MG63 (cell line): ENCODE measurements around the gene NDUFV1. TPM values are rescaled to one million over a fixed set of nuclear protein-coding genes. Genes with fewer than 3 reads are reported as not detected.
"Not testable (repeated sequence)": the region's sequence is repeated elsewhere in the genome, so short reads cannot be mapped to it uniquely, and the experiment has no call there.

Source experiments
- DNase-seq: peaks from one replicate; pipeline ENCODE4 v3.0.0-alpha.2; 2020
- H3K27me3 ChIP-seq: fragments of 250-450 bp; sonication (Bioruptor Pico); 2 replicates; pipeline ENCODE4 v1.5.1; 2020; ENCODE audit warnings: mild to moderate bottlenecking, moderate library complexity
- H3K36me3 ChIP-seq: fragments of 250-450 bp; sonication (Bioruptor Pico); 2 replicates; pipeline ENCODE4 v1.5.1; 2020; ENCODE audit warnings: mild to moderate bottlenecking, moderate library complexity
- H3K4me3 ChIP-seq: fragments of 250-450 bp; sonication (Bioruptor Pico); 2 replicates; pipeline ENCODE4 v1.5.1; 2020; ENCODE audit warnings: mild to moderate bottlenecking, moderate library complexity
- H3K9me3 ChIP-seq: fragments of 250-450 bp; sonication (Bioruptor Pico); 2 replicates; pipeline ENCODE4 v1.5.1; 2020; ENCODE audit warnings: mild to moderate bottlenecking, moderate library complexity
- total RNA-seq: library from RNA; depleted of rRNA; stranded (reverse); fragments of >200 nt; shearing (Covaris generic); gene quantifications from 2 replicates; pipeline ENCODE4 v1.2.3, GENCODE V29; 2014; ENCODE audit warnings: low replicate concordance; rRNA removed

Gene NDUFV1
- total RNA-seq, 1 experiment from 2014 or later: 274 TPM

DNA sequence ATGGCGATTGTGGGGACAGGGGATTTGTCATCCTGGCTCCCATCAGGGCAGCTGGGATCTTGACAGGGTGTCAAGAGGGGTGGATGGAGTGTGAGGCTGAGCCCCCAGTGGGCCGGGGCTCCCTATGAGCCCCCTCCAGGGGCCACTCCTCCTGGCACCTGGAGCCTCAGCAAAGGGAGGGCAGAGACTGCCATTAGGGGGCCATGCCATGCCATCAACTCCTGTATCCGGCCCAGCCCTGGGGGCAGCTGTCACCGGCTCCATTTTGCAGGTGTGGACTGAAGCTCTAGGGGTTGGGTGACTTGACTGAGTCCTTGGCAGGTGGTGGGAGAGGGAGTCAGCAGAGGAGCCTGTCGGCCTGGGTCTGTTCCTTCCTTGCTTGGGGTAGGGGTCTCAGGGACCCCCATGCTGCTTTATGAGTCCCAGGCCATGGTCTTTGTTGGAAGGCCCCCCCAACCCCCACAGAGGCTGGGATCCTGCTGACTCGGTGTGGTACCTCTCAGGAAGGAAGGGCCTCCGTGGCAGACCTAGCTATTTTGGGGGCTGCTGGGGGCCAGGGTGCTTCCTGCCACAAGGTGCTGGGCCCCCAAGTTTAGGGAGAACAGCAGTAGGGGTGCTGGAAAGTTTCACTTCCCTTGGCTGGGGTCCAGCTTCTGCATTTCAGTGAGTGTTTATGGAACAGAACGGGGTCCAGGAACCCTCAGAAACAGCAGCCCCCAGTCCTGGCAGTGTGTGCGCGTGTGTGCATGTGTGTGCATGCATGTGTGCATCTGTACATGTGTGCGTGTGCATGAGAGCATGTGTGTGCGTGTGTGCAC lies 42.3 kb downstream of the NDUFV1 start:
- Histone ChIP-seq H3K9me3 (no peaks in the 10 kb centered on the region), H3K27me3 (no peaks in the 10 kb centered on the region), H3K36me3 (no peaks in the 10 kb centered on the region), H3K4me3 (no peak overlapping the region)
- no peak for DNase-seq

DNA sequence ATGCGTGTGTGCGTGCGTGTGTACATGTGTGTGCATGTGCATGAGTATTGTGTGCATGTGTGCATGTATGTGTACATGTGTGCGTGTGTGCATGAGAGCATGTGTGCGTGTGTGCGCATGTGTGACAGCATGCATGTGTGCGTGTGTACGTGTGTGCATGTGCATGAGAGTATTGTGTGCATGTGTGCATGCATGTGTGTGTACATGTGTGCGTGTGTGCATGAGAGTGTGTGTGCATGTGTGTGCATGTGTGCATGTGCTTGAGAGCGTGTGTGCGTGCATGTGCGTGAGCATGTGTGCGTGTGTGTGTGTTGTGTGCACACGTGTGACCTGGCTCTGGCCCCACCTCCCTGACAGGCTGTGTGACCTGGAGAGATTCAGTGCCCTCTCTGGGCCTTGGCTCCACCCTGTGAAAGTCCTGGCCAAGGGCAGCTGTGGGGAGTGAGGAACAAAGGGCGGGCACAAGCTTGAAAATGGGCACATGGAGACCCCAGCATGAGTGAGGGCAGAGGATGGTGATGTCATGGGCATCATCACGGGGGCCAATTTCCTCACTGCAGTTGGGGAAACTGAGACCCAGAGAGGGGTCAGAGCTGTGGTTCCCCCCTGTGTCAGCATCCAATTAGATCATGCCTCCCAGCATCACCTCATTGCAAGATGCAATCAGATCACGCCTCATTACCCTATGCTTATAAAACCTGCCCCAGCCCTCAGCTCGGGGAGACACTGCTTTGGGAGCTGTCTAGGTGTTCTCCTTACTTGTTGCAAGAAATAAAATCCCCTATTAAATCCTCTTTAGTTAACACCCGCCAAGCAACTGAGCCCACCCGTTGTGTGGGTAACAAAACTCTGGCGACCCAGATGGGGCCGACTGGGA lies 43.1 kb downstream of the NDUFV1 start:
- no peaks in the 10 kb centered on the region for H3K36me3 ChIP-seq
- no peak for DNase-seq
- H3K27me3 ChIP-seq: no peaks in the 10 kb centered on the region
- peak overlapping the region; percentile 52 for H3K4me3 ChIP-seq
- no peaks in the 10 kb centered on the region for H3K9me3 ChIP-seq

DNA sequence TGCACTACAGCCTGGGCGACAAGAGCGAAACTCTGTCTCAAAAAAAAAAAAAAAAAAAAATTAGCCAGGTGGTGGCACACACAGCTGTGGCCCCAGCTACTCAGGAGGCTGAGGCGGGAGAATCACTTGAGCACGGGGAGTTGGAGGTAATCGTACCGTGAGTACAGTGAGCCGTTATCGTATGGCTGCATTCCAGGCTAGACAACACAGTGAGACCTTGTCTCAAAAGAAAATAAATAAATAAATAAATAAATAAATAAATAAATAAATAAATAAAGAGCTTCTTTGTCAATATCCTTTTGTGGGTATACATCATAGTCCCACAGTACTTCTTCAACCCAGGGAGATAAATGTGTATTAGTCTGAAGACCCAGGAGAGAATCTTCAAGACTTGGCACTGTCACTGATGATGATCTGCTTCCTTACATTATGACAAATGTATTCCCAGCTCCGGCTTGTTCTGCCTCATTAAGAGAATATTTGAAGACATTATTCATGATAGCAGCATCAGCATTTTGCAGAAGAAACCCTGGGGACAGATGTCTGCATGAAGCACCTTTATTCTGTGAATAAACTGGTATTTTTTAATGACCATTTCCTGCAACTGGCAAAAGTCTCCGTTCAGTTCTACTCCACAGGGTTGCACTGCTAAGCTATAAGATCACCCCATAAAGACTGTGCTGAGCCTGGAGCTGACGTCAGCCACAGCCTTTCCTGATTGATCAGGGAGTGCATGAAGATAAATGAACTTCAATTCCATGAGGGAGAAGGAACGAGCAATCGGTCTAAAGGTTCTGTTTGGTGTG lies 45.4 kb downstream of the NDUFV1 start:
- no peaks in the 10 kb centered on the region for H3K27me3 ChIP-seq
- no peaks in the 10 kb centered on the region for H3K36me3 ChIP-seq
- H3K9me3 ChIP-seq: 0 out of 2 replicates have a peak, but pooled peaks cover 2% of the 10 kb centered on the region
- DNase-seq: no peak
- no peak overlapping the region for H3K4me3 ChIP-seq

DNA sequence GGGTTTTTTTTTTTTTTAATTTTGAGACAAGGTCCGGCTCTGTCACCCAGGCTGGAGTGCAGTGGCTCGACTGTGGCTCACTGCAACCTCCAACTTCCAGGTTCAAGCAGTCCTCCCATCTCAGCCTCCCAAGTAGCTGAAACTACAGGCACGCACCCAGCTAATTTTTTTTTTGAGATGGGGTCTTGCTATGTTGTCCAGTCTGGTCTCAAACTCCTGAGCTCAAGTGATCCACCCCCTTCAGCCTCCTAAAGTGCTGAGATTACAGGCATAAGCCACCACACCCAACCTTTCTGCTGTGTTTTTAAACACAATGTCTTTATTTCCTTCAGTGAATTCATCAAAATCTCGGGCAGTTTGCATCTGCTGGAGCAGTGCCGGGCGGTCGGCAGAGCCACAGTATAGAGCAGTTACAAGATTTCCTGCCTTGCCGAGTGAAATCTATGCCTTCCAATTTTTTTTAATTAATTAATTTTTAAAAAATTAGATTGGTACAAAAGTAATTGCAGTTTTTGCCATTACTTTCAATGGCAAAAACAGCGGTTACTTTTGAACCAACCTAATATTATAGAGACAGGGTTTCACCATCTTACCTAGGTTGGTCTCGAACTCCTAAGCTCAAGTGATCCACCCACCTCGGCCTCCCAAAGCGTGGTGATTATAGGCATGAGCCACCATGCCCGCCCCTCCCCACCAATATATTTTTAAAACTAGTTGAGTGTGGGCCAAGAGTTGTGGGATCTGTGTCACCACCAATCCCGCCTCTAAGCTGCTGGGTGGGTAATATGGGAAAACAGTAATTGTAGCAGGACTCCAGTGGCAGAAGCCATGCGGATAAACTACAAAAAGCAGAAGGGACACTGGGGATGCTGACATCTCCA lies 46.5 kb downstream of the NDUFV1 start:
- H3K27me3 ChIP-seq: no peaks in the 10 kb centered on the region
- H3K9me3 ChIP-seq: 0 out of 2 replicates have a peak, but pooled peaks cover 2% of the 10 kb centered on the region
- DNase-seq: no peak
- no peak overlapping the region for H3K4me3 ChIP-seq
- H3K36me3 ChIP-seq: no peaks in the 10 kb centered on the region

DNA sequence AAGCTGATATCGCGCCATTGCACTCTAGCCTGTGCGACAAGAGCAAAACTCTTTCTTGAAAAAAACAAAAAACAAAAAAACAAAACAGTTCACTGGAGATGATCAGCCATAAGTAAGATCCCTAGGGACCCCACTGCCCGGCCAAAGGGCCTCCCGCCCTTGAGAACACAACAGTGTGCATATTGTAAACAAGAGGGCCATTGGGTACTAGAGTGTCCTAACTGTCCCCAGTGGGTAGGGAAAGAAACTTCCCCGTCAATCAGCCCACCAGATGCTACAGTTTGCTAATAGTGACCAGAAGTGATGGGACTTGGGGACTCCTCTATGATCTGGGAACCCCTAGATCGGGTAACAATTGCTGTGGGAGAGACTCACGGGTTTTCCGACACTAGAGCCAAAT lies 47.5 kb downstream of the NDUFV1 start:
- no peaks in the 10 kb centered on the region for H3K27me3 ChIP-seq
- no peak for DNase-seq

DNA sequence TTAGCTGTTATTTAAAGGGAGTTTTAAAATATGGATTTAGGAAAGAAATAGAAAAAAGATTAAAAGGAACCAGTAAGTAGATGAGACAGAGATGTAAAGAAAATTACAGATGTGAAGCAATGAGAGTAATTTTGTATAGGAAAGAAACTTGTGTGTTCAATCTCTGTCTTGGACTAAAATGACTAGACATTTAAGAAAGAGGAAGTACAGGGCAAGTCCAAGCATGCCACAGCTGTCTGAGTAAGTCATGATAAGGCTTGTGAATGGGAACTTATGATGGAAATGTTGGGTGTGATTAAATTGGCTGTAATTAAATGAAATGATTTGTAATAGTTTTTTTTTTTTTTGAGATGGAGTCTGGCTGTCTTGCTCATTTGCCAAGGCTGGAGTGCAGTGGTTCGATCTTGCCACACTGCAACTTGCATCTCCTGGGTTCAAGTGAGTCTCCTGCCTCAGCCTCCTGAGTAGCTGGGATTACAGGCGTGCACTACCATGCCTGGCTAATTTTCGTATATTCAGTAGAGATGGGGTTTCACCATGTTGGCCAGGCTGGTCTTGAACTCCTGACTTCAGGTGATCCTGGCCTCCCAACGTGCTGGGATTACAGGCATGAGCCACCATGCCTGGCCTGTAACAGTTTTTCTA lies 49.7 kb downstream of the NDUFV1 start:
- H3K9me3 ChIP-seq: 0 out of 2 replicates have a peak, but pooled peaks cover 2% of the 10 kb centered on the region
- no peaks in the 10 kb centered on the region for H3K27me3 ChIP-seq
- H3K36me3 ChIP-seq: no peaks in the 10 kb centered on the region
- no peak for DNase-seq
- H3K4me3 ChIP-seq: no peak overlapping the region

More for the DNA sequence above, 47.5 kb downstream of the NDUFV1 start:
- H3K4me3 ChIP-seq: no peak overlapping the region
- no peaks in the 10 kb centered on the region for H3K36me3 ChIP-seq
- 0 out of 2 replicates have a peak, but pooled peaks cover 2% of the 10 kb centered on the region for H3K9me3 ChIP-seq

DNA sequence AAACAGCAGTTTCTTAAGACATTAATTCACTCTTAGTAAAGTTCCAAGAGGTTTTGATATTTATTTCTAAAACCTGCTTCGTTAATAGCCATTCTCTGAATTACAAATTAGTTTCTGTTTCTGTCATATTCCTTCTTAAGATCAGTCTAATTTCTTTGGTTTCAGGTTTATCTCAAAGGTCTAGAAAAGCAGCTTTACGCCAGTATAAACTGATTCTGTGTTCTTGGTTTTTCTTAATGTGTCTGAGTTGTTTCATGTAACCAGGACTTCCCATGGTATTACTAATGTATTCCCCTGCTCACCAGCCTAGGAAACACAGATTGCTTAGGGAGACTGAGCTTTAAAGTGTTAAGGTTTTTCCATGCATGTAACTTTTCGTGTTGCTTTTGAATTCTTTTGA lies 50.6 kb downstream of the NDUFV1 start:
- H3K36me3 ChIP-seq: no peaks in the 10 kb centered on the region
- H3K4me3 ChIP-seq: no peak overlapping the region
- no peaks in the 10 kb centered on the region for H3K27me3 ChIP-seq
- 0 out of 2 replicates have a peak, but pooled peaks cover 2% of the 10 kb centered on the region for H3K9me3 ChIP-seq
- DNase-seq: no peak

DNA sequence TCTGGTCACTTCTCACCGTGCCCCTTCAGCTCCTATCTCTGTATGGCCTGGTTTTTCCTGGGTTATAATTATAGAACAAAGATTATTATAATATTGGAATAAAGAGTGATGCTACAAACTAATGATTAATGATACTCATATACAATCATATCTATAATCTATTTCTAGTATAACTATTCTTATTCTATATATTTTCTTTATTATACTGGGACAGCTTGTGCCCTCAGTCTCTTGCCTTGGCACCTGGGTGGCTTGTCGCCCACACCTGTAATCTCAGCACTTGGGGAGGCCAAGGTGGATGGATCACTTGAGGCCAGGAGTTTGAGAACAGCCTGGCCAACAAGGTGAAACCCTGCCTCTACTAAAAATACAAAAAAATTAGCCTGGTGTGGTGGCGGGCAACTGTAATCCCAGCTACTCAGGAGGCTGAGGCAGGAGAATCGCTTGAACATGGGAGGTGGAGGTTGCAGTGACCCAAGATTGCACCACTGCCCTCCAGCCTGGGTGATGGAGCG lies 53.0 kb downstream of the NDUFV1 start:
- H3K4me3 ChIP-seq, H3K36me3 ChIP-seq, DNase-seq, H3K27me3 ChIP-seq, H3K9me3 ChIP-seq: not testable (repeated sequence)

DNA sequence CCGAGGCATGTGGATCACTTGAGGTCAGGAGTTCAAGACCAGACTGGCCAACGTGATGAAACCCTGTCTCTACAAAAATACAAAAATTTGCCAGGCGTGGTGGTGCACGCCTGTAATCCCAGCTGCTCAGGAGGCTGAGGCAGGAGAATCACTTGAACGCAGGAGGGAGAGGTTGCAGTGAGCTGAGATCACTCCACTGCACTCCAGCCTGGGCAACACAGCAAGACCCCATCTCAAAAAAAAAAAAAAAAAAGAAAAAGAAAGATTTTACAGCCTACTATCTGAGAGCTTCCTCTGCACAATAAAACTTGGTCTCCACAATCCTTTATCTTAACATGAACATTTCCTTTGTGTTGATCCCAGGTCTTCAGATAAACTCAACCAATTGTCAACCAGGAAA lies 54.0 kb downstream of the NDUFV1 start:
- H3K27me3 ChIP-seq, DNase-seq, H3K4me3 ChIP-seq, H3K36me3 ChIP-seq, H3K9me3 ChIP-seq: not testable (repeated sequence)

Other genes starting within 250 kb of the NDUFV1 start
- gene CLCF1, start 233.3 kb upstream of the NDUFV1 start, total RNA-seq: 6.4 and 7.7 TPM in 2 replicates
- gene RAD9A, start 214.9 kb upstream of the NDUFV1 start, total RNA-seq: 1.7 and 17.6 TPM in 2 replicates
- 244 and 262 TPM in 2 replicates for gene PPP1CA, start 205.1 kb upstream of the NDUFV1 start, total RNA-seq
- not detected in 2 replicates for gene TBC1D10C, start 202.9 kb upstream of the NDUFV1 start, total RNA-seq
- not detected in 2 replicates for gene CARNS1, start 191.3 kb upstream of the NDUFV1 start, total RNA-seq
- 77.9 and 121 TPM in 2 replicates for gene RPS6KB2, start 178.4 kb upstream of the NDUFV1 start, total RNA-seq
- gene PTPRCAP, start 169.3 kb upstream of the NDUFV1 start, total RNA-seq: not detected in 2 replicates
- 58.3 and 96.9 TPM in 2 replicates for gene CORO1B, start 163.5 kb upstream of the NDUFV1 start, total RNA-seq
- gene GPR152, start 154.2 kb upstream of the NDUFV1 start, total RNA-seq: not detected in 2 replicates
- 0.26 and 3.0 TPM in 2 replicates for gene CABP4, start 151.6 kb upstream of the NDUFV1 start, total RNA-seq
- gene TMEM134, start 137.7 kb upstream of the NDUFV1 start, total RNA-seq: 39.4 and 44.2 TPM in 2 replicates
- gene AIP, start 123.9 kb upstream of the NDUFV1 start, total RNA-seq: 85.1 and 122 TPM in 2 replicates
- gene PITPNM1, start 101.6 kb upstream of the NDUFV1 start, total RNA-seq: 5.5 and 18.9 TPM in 2 replicates
- 14.1 and 14.8 TPM in 2 replicates for gene CDK2AP2, start 98.8 kb upstream of the NDUFV1 start, total RNA-seq
- not detected in 2 replicates for gene CABP2, start 83.5 kb upstream of the NDUFV1 start, total RNA-seq
- gene GSTP1, start 23.1 kb upstream of the NDUFV1 start, total RNA-seq: 280 and 743 TPM in 2 replicates
- gene NUDT8, start 23.0 kb downstream of the NDUFV1 start, total RNA-seq: 15.0 TPM in 1 of 2 replicates, not detected in the other
- gene TBX10, start 32.8 kb downstream of the NDUFV1 start, total RNA-seq: not detected in 2 replicates
- gene ACY3, start 43.8 kb downstream of the NDUFV1 start, total RNA-seq: not detected in 2 replicates
- not detected in 2 replicates for gene ALDH3B2, start 67.7 kb downstream of the NDUFV1 start, total RNA-seq